Mucosa of rectum (tissue), 2 donors: ENCODE data around the gene RAPGEFL1.
A peak's percentile ranks its signal among the peaks of the same experiment; 100 is the strongest.
"Not testable (repeated sequence)": the region's sequence is repeated elsewhere in the genome, so short reads cannot be mapped to it uniquely, and the experiment has no call there.

Source experiments
- H3K27ac ChIP-seq, 2 donors: one replicate each; pipeline ENCODE4 v1.7.0; 2013; ENCODE audit warnings: inconsistent platforms in 2 of 2, low read depth in 2 of 2, low read length in 2 of 2
- H3K27me3 ChIP-seq, 2 donors: one replicate each; pipeline ENCODE4 v1.7.0; 2013; ENCODE audit warnings: low read length in 2 of 2; ENCODE audit not compliant: control insufficient read depth in 2 of 2, insufficient read depth in 2 of 2
- H3K36me3 ChIP-seq, 2 donors: one replicate each; pipeline ENCODE4 v1.7.0; 2013; ENCODE audit warnings: low read length in 2 of 2; ENCODE audit not compliant: control insufficient read depth in 2 of 2, insufficient read depth in 2 of 2
- H3K4me1 ChIP-seq, 2 donors: one replicate each; pipeline ENCODE4 v1.7.0; 2013; ENCODE audit warnings: low read length in 2 of 2, mild to moderate bottlenecking in 1 of 2; ENCODE audit not compliant: control insufficient read depth in 2 of 2, insufficient read depth in 2 of 2
- H3K4me3 ChIP-seq, 2 donors: one replicate each; pipeline ENCODE4 v1.7.0; 2013; ENCODE audit warnings: low read length in 2 of 2
- H3K9ac ChIP-seq, 2 donors: one replicate each; pipeline ENCODE4 v1.7.0; 2013; ENCODE audit warnings: low read length in 2 of 2, low read depth in 1 of 2, mild to moderate bottlenecking in 1 of 2
- H3K9me3 ChIP-seq, 2 donors: one replicate each; pipeline ENCODE4 v1.7.0; 2013; ENCODE audit warnings: low read length in 2 of 2; ENCODE audit not compliant: control insufficient read depth in 2 of 2
- donor health status: healthy.
- donor health status: Normal muscosa, but diverticular disease.

Gene RAPGEFL1

DNA sequence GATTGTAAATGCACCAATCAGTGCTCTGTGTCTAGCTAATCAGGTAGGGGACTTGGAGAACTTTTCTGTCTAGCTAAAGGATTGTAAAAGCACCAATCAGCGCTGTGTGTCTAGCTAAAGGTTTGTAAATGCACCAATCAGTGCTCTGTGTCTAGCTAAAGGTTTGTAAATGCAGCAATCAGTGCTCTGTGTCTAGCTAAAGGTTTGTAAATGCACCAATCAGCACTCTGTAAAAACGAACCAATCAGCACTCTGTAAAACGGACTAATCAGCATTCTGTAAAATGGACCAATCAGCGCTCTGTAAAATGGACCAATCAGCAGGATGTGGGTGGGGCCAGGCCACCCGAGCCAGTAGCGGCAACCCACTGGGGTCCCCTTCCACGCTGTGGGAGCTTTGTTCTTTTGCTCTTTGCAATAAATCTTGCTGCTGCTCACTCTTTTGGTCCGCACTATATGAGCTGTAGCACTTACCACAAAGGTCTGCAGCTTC is 20.7 kb downstream of the RAPGEFL1 start:
- not testable (repeated sequence) for H3K27me3 ChIP-seq, H3K4me3 ChIP-seq, H3K27ac ChIP-seq, H3K9ac ChIP-seq, H3K4me1 ChIP-seq, H3K9me3 ChIP-seq
- peaks cover 9 to 12% of the 10 kb centered on the region in 2 donors for H3K36me3 ChIP-seq

DNA sequence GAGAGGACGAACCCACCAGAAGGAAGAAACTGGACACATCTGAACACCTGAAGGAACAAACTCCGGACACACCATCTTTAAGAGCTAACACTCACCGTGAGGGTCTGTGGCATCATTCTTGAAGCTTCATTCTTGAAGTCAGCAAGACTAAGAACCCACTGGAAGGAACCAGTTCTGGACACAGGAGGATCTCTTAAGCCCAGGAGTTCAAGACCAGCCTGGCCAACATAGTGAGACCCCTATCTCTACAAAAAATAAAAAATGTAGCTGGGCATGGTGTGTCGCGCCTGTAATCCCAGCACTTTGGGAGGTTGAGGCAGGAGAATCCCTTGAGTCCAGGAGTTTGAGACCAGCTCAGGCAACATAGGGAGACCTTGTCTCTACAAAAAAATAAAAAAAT is 21.3 kb downstream of the RAPGEFL1 start:
- Histone ChIP-seq H3K4me1 (peaks cover 5% of the 10 kb centered on the region in 2 donors), H3K9ac (no peak overlapping the region), H3K4me3 (no peak overlapping the region), H3K9me3 (no peaks in the 10 kb centered on the region), H3K27me3 (no peaks in the 10 kb centered on the region), H3K36me3 (peaks cover 3 to 6% of the 10 kb centered on the region in 2 donors), H3K27ac (no peak overlapping the region)

- H3K27ac ChIP-seq, result no peak overlapping the region
- no peaks in the 10 kb centered on the region for H3K9me3 ChIP-seq
- H3K9ac ChIP-seq, result no peak overlapping the region
- no peaks in the 10 kb centered on the region for H3K27me3 ChIP-seq
- H3K36me3 ChIP-seq, result no peaks in the 10 kb centered on the region
- H3K4me1 ChIP-seq, result peaks cover 5% of the 10 kb centered on the region in 2 donors
- no peak overlapping the region for H3K4me3 ChIP-seq
Measured at GRCh38 chr17:40203131-40203530, 25.9 kb downstream of the RAPGEFL1 start.

DNA sequence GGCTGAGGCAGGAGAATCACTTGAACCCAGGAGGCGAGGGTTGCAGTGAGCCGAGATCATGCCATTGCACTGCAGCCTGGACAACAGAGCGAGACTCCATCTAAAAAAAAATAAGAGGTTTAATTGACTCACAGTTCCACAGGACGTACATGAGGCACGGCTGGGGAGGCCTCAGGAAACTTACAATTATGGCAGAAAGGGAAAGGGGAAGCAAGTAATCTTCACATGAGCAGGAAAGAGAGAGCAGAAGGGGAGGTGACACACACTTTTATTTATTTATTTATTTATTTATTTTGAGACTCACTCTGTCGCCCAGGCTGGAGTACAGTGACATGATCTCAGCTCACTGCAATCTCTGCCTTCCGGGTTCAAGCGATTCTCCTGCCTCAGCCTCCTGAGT is 28.9 kb downstream of the RAPGEFL1 start:
- not testable (repeated sequence) for H3K9ac ChIP-seq, H3K4me3 ChIP-seq, H3K4me1 ChIP-seq, H3K27ac ChIP-seq, H3K9me3 ChIP-seq, H3K36me3 ChIP-seq, H3K27me3 ChIP-seq

DNA sequence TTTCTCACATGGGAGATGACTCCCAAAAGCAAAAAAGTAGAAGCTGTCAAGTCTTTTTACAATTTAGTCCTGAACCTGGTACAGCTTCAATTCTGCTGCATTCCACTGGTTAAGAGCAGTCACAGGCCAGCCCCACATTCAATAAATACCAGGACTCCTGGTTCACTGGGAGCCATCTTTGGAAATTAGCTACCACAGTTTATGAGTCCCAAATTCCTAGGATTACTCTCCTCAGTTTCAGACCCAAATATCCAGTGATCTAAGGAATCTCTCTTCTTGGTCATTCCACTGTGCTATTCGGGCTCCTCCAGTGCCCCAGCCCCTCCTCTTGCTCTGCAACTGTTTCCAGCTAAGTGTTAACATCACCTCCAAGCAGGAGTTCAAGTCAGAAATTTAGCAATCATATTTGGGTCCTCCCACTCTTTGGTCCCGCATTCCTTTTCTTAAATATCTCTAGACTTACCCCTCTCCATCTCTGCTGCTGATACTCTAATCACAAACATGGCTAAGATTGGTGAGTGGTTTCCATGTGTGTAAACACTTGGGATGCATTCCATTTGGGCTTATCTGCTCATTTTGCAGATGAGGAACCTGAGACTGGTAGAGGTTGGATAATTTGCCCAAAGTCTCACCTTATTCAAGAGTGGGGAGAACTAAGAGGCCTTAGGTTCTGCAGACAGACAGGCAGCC is 32.3 kb downstream of the RAPGEFL1 start:
- H3K27me3 ChIP-seq, result no peaks in the 10 kb centered on the region
- no peaks in the 10 kb centered on the region for H3K9me3 ChIP-seq
- H3K4me1 ChIP-seq, result no peaks in the 10 kb centered on the region
- no peak overlapping the region for H3K9ac ChIP-seq
- H3K36me3 ChIP-seq, result no peaks in the 10 kb centered on the region
- H3K27ac ChIP-seq, result no peak overlapping the region
- no peak overlapping the region for H3K4me3 ChIP-seq

DNA sequence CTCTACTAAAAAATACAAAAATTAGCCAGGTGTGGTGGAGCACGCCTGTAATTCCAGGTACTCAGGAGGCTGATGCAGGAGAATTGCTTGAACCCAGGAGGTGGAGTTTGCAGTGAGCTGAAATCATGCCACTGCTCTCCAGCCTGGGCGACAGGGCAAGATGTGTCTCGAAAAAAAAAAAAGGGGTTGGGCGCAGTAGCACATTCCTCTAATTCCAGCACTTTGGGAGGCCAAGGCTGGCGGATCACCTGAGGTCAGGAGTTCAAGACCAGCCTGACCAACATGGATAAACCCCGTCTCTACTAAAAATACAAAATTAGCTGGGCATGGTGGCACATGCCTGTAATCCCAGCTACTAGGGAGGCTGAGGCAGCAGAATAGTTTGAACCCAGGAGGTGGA is 36.6 kb downstream of the RAPGEFL1 start:
- H3K27me3 ChIP-seq, H3K9ac ChIP-seq, H3K4me3 ChIP-seq, H3K36me3 ChIP-seq, H3K27ac ChIP-seq, H3K9me3 ChIP-seq, H3K4me1 ChIP-seq: not testable (repeated sequence)

DNA sequence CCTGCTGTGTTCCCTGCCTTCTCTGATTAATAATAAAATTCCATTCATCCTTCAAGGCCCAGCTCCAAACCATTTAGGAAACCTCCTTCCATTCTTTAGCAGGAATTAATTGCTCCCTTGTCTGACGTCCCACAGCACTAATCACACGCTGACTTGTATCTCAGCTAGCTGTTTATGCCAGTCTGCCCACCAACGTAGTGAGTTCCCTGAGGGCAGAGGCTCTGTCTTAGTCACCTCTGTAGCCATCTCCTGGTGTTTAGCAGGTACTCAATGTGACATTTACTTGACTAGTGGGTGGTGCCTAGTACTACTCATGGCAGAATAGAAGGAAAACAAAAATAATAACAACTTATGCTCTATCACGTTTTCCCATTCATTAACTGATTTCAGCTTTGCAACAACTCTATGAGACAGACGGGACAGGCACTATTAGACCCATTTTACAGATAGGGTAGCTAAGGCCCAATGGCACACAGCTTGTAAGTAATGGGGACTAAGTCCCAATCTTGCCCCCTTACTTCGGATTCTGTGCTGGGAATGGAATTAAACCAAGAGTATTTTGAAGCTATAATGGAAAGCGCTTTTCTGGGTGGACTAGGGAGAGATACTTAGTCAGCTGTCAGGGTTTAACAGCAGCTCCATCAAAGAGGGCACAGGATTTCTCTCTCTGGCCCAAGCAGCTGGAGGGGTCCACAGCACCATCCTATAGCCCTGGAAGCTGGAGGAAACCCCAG is 40.9 kb downstream of the RAPGEFL1 start:
- Histone ChIP-seq H3K4me1 (peaks cover 4% of the 10 kb centered on the region in 2 donors), H3K36me3 (no peaks in the 10 kb centered on the region), H3K4me3 (peak overlapping the region; percentile 74 to 85), H3K27me3 (no peaks in the 10 kb centered on the region), H3K9ac (no peak overlapping the region), H3K9me3 (no peaks in the 10 kb centered on the region), H3K27ac (peak overlapping the region in 1 of 2 donors; percentile 92)

DNA sequence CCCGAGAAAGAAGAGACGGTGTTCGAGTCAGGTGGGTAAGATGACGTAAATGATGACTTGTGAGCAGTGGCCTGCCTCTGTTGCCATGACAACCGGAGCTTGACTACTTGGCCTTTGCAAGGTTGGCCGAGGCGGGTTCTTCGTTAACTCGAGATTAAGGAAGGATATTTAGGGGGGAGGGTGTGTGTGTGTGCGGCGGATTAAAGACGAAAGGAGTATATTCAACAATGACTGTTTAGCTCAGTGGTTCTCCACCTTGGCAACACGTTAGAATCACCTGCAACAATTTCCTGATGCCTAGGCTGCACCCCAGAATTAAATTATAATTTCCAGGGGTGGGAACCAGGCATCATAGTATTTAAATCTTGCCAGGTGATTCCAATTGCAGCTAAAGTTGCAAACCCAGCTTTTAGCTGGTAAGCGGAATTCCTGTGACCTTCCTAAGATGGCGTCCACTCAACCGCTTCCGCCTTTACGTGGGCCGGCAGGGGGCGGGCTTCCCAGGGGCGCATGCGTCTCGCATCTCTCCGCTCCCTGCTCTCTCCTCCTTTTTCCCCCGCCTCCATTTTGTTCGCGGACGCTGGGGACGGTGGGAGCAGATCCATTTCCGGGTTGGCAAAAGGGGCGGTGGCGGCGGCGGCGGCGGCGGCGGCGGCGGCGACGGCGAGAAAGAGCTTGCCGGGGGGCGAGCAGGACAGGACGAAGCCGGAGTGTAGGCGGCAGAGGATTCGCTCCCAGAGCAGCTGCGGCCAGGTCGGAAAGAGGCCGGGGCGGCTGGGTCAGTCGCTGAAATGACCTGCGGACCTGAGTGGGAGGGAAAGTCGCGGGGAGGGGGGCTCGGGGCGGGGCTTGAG is 41.7 kb downstream of the RAPGEFL1 start, which contains the start of gene WIPF2:
TSS of gene WIPF2 (plus strand) at position 565 of the 854 bp plus-strand sequence. CDS start 37,156 bp downstream, outside the sequence.
- no peaks in the 10 kb centered on the region for H3K36me3 ChIP-seq
- H3K27ac ChIP-seq, result peak within 1 kb of the TSS; percentile 92 to 93
- H3K9me3 ChIP-seq, result no peaks in the 10 kb centered on the region
- peaks cover 4% of the 10 kb centered on the region in 2 donors for H3K4me1 ChIP-seq
- peak within 1 kb of the TSS; percentile 56 to 73 for H3K9ac ChIP-seq
- H3K27me3 ChIP-seq, result no peaks in the 10 kb centered on the region
- peak within 1 kb of the TSS; percentile 85 to 87 for H3K4me3 ChIP-seq

DNA sequence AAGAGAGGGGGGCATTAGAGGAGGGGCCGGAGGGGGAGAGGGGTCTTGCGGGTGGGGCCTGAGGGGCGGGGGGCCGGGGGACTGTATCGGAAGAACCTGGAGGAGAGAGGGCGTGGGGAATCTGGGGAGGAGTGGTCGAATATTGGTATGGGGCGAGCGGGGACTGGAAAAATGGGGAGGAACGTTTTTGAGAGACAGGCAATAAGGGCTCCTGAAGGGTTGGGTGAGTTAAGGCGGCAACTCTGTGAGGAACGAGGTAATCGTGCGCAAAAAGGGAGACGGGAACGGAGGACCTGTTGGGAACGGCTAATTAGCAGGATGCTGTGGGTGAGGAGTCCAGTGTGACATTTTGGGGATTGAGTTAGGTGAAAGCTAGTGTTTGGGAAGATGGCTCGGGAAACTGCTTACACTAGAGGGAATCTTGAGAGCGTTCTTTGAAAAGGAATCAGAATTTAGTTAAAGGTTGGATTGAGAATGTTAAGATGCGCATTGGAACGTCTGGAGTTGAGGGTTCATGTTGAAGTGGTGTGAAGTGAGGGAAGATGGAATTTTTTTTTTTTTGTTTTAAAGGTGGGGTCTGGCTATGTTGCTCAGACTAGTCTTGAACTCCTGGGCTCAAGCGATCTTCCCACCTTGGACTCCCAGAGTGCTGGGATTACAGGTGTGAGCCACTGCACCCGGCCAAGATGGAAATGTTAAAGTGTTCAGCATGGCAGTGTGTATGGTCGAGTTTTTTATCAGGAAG is 42.5 kb downstream of the RAPGEFL1 start:
- Histone ChIP-seq H3K4me1 (peaks cover 6 to 8% of the 10 kb centered on the region in 2 donors), H3K36me3 (peaks cover 3 to 4% of the 10 kb centered on the region in 2 donors), H3K27ac (peak overlapping the region; percentile 92 to 93), H3K9me3 (no peaks in the 10 kb centered on the region), H3K4me3 (peak overlapping the region; percentile 85 to 87), H3K9ac (peak overlapping the region; percentile 56 to 73), H3K27me3 (no peaks in the 10 kb centered on the region)
